Measurements from ENCODE around the gene SFPQ.
"Not testable (repeated sequence)": the region's sequence is repeated elsewhere in the genome, so short reads cannot be mapped to it uniquely, and the experiment has no call there.

GRCh38 chr1:35142728-35143127, 50.2 kb downstream of the SFPQ start:
- TF ChIP-seq, protein P1, sequence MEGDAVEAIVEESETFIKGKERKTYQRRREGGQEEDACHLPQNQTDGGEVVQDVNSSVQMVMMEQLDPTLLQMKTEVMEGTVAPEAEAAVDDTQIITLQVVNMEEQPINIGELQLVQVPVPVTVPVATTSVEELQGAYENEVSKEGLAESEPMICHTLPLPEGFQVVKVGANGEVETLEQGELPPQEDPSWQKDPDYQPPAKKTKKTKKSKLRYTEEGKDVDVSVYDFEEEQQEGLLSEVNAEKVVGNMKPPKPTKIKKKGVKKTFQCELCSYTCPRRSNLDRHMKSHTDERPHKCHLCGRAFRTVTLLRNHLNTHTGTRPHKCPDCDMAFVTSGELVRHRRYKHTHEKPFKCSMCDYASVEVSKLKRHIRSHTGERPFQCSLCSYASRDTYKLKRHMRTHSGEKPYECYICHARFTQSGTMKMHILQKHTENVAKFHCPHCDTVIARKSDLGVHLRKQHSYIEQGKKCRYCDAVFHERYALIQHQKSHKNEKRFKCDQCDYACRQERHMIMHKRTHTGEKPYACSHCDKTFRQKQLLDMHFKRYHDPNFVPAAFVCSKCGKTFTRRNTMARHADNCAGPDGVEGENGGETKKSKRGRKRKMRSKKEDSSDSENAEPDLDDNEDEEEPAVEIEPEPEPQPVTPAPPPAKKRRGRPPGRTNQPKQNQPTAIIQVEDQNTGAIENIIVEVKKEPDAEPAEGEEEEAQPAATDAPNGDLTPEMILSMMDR (IDR thresholded peaks at IDR 0.05; ENCODE audit: low read length), result not testable (repeated sequence)
- TF ChIP-seq EZH2 (optimal IDR thresholded peaks at IDR 0.05; ENCODE audit: low read depth, low read length), result not testable (repeated sequence)
